ENCODE data around the gene RBPJL. TPM values are rescaled to one million over a fixed set of nuclear protein-coding genes. Genes with fewer than 3 reads are reported as not detected.

RBPJL gene
- total and polyA plus RNA-seq, 2 of the 13 experiments (the other 11 are each of a cell fraction or from before 2014, with no cell fraction given): not detected

- TF ChIP-seq, protein P1, sequence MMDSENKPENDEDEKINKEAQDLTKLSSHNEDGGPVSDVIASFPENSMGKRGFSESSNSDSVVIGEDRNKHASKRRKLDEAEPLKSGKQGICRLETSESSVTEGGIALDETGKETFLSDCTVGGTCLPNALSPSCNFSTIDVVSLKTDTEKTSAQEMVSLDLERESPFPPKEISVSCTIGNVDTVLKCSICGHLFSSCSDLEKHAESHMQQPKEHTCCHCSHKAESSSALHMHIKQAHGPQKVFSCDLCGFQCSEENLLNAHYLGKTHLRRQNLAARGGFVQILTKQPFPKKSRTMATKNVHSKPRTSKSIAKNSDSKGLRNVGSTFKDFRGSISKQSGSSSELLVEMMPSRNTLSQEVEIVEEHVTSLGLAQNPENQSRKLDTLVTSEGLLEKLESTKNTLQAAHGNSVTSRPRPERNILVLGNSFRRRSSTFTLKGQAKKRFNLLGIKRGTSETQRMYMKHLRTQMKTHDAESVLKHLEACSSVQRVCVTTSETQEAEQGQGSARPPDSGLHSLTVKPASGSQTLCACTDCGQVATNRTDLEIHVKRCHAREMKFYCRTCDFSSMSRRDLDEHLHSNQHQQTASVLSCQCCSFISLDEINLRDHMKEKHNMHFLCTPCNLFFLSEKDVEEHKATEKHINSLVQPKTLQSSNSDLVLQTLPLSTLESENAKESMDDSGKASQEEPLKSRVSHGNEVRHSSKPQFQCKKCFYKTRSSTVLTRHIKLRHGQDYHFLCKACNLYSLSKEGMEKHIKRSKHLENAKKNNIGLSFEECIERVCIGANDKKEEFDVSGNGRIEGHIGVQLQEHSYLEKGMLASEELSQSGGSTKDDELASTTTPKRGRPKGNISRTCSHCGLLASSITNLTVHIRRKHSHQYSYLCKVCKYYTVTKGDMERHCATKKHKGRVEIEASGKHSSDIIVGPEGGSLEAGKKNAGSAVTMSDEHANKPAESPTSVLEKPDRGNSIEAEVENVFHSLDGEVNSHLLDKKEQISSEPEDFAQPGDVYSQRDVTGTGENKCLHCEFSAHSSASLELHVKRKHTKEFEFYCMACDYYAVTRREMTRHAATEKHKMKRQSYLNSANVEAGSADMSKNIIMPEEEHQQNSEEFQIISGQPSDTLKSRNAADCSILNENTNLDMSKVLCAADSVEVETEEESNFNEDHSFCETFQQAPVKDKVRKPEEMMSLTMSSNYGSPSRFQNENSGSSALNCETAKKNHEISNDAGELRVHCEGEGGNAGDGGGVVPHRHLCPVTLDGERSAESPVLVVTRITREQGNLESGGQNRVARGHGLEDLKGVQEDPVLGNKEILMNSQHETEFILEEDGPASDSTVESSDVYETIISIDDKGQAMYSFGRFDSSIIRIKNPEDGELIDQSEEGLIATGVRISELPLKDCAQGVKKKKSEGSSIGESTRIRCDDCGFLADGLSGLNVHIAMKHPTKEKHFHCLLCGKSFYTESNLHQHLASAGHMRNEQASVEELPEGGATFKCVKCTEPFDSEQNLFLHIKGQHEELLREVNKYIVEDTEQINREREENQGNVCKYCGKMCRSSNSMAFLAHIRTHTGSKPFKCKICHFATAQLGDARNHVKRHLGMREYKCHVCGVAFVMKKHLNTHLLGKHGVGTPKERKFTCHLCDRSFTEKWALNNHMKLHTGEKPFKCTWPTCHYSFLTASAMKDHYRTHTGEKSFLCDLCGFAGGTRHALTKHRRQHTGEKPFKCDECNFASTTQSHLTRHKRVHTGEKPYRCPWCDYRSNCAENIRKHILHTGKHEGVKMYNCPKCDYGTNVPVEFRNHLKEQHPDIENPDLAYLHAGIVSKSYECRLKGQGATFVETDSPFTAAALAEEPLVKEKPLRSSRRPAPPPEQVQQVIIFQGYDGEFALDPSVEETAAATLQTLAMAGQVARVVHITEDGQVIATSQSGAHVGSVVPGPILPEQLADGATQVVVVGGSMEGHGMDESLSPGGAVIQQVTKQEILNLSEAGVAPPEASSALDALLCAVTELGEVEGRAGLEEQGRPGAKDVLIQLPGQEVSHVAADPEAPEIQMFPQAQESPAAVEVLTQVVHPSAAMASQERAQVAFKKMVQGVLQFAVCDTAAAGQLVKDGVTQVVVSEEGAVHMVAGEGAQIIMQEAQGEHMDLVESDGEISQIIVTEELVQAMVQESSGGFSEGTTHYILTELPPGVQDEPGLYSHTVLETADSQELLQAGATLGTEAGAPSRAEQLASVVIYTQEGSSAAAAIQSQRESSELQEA (CRISPR knock-in tag; IDR thresholded peaks at IDR 0.05; ENCODE audit: not compliant biosample characterization): peak; percentile 70
- TF ChIP-seq ATF1 (CRISPR knock-in tag; IDR thresholded peaks at IDR 0.05) (no peak), ZFP37 (CRISPR knock-in tag; IDR thresholded peaks at IDR 0.05; ENCODE audit: borderline replicate concordance) (no peak), ZNF737 (CRISPR knock-in tag; IDR thresholded peaks at IDR 0.05; ENCODE audit: borderline replicate concordance) (no peak), MEIS1 (CRISPR knock-in tag; IDR thresholded peaks at IDR 0.05; ENCODE audit: borderline replicate concordance) (no peak), KDM2A (CRISPR knock-in tag; IDR thresholded peaks at IDR 0.05; ENCODE audit: borderline replicate concordance, low read depth) (0 out of 2 replicates have a peak, but pooled peaks have one; percentile 3), MEIS2 (CRISPR knock-in tag; IDR thresholded peaks at IDR 0.05) (peak; percentile 75), GABPA (IDR thresholded peaks at IDR 0.05; ENCODE audit: low read depth, low read length) (no peak), GABPA (CRISPR knock-in tag; IDR thresholded peaks at IDR 0.05; ENCODE audit: low read depth) (peak; percentile 48), ZNF329 (CRISPR knock-in tag; IDR thresholded peaks at IDR 0.05; ENCODE audit: low read depth) (no peak), ZNF296 (CRISPR knock-in tag; conservative IDR thresholded peaks at IDR 0.05) (no peak), ZNF547 (CRISPR knock-in tag; IDR thresholded peaks at IDR 0.05) (peak; percentile 13; the same call in 1 of the 2 replicates), SMARCE1 (IDR thresholded peaks at IDR 0.05; ENCODE audit: borderline replicate concordance) (no peak)
- TF ChIP-seq, protein P2, sequence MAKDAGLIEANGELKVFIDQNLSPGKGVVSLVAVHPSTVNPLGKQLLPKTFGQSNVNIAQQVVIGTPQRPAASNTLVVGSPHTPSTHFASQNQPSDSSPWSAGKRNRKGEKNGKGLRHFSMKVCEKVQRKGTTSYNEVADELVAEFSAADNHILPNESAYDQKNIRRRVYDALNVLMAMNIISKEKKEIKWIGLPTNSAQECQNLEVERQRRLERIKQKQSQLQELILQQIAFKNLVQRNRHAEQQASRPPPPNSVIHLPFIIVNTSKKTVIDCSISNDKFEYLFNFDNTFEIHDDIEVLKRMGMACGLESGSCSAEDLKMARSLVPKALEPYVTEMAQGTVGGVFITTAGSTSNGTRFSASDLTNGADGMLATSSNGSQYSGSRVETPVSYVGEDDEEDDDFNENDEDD (CRISPR knock-in tag; IDR thresholded peaks at IDR 0.05; ENCODE audit: borderline replicate concordance): no peak
- TF ChIP-seq, protein P3, sequence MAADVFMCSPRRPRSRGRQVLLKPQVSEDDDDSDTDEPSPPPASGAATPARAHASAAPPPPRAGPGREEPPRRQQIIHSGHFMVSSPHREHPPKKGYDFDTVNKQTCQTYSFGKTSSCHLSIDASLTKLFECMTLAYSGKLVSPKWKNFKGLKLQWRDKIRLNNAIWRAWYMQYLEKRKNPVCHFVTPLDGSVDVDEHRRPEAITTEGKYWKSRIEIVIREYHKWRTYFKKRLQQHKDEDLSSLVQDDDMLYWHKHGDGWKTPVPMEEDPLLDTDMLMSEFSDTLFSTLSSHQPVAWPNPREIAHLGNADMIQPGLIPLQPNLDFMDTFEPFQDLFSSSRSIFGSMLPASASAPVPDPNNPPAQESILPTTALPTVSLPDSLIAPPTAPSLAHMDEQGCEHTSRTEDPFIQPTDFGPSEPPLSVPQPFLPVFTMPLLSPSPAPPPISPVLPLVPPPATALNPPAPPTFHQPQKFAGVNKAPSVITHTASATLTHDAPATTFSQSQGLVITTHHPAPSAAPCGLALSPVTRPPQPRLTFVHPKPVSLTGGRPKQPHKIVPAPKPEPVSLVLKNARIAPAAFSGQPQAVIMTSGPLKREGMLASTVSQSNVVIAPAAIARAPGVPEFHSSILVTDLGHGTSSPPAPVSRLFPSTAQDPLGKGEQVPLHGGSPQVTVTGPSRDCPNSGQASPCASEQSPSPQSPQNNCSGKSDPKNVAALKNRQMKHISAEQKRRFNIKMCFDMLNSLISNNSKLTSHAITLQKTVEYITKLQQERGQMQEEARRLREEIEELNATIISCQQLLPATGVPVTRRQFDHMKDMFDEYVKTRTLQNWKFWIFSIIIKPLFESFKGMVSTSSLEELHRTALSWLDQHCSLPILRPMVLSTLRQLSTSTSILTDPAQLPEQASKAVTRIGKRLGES (CRISPR knock-in tag; IDR thresholded peaks at IDR 0.05; ENCODE audit: borderline replicate concordance): no peak
Observed at GRCh38 chr20:45341939-45342854, 35.6 kb downstream of the RBPJL start (continued).

All from HepG2 (cell line).